Neuronal stem cell (in vitro differentiated cells): ENCODE results near the gene SERTAD2.

ENCODE experiments used
- DNase-seq: peaks from one replicate; pipeline ENCODE4 v3.0.0-alpha.2; 2013; ENCODE audit warnings: low spot score
- H2AFZ ChIP-seq: one replicate; pipeline ENCODE4 v1.6.1; 2013; ENCODE audit warnings: mild to moderate bottlenecking, low read length, inconsistent platforms
- H2AK5ac ChIP-seq: 2 replicates; pipeline ENCODE4 v1.6.1; 2013; ENCODE audit warnings: low read depth, mild to moderate bottlenecking, inconsistent platforms, low read length, moderate library complexity, mixed read lengths
- H2BK120ac ChIP-seq: 2 replicates; pipeline ENCODE4 v1.6.1; 2013; ENCODE audit warnings: low read depth, mild to moderate bottlenecking, inconsistent platforms, low read length, moderate library complexity, mixed read lengths
- H2BK12ac ChIP-seq: one replicate; pipeline ENCODE4 v1.6.1; 2013; ENCODE audit warnings: low read length, inconsistent platforms
- H2BK15ac ChIP-seq: 2 replicates; pipeline ENCODE4 v1.6.1; 2013; ENCODE audit warnings: mild to moderate bottlenecking, low read length, inconsistent platforms, mixed read lengths
- H2BK5ac ChIP-seq: one replicate; pipeline ENCODE4 v1.6.1; 2013; ENCODE audit warnings: inconsistent platforms, mild to moderate bottlenecking, low read length, moderate library complexity
- H3K14ac ChIP-seq: one replicate; pipeline ENCODE4 v1.6.1; 2013; ENCODE audit warnings: low read length, inconsistent platforms
- H3K18ac ChIP-seq: 2 replicates; pipeline ENCODE4 v1.6.1; 2013; ENCODE audit warnings: low read length, inconsistent platforms
- H3K23ac ChIP-seq: 2 replicates; pipeline ENCODE4 v1.6.1; 2013; ENCODE audit warnings: low read depth, mild to moderate bottlenecking, mixed read lengths, low read length, inconsistent platforms; ENCODE audit not compliant: poor library complexity
- H3K27ac ChIP-seq: replicated peaks from 3 replicates; pipeline ENCODE4 v1.5.1; 2013; ENCODE audit warnings: low read length, inconsistent platforms
- H3K27me3 ChIP-seq, 3 experiments: 2 replicates each; pipeline ENCODE4 v1.6.1; 2013; ENCODE audit warnings: low read length in 3 of 3, mild to moderate bottlenecking in 2 of 3, inconsistent platforms in 1 of 3, low read depth in 1 of 3, mixed read lengths in 1 of 3, moderate library complexity in 1 of 3; ENCODE audit not compliant: control insufficient read depth in 3 of 3, insufficient read depth in 3 of 3
- H3K36me3 ChIP-seq, 2 donors: replicated peaks in 1 of 2; 2 replicates each; pipeline ENCODE4 v1.6.1; 2013; ENCODE audit warnings: low read length in 2 of 2; ENCODE audit not compliant: control insufficient read depth in 2 of 2, insufficient read depth in 2 of 2
- H3K4ac ChIP-seq: 2 replicates; pipeline ENCODE4 v1.6.1; 2013; ENCODE audit warnings: inconsistent platforms, mild to moderate bottlenecking, low read length, moderate library complexity
- H3K4me1 ChIP-seq, 2 donors: 1 replicate in 1 of 2; 2 replicates in 1 of 2; pipeline ENCODE4 v1.6.1; 2013; ENCODE audit warnings: low read length in 2 of 2, low read depth in 1 of 2; ENCODE audit not compliant: control insufficient read depth in 2 of 2, insufficient read depth in 1 of 2
- H3K4me2 ChIP-seq: one replicate; pipeline ENCODE4 v1.6.1; 2013; ENCODE audit warnings: mild to moderate bottlenecking, low read length, inconsistent platforms; ENCODE audit not compliant: insufficient read depth, poor library complexity, severe bottlenecking
- H3K4me3 ChIP-seq, 2 donors: 2 replicates each; pipeline ENCODE4 v1.5.1; 2013; ENCODE audit warnings: low read length in 2 of 2, mild to moderate bottlenecking in 2 of 2, inconsistent platforms in 1 of 2, moderate library complexity in 1 of 2
- H3K79me1 ChIP-seq: one replicate; pipeline ENCODE4 v1.6.1; 2013; ENCODE audit warnings: low read depth, mild to moderate bottlenecking, inconsistent platforms, low read length, moderate library complexity
- H3K9ac ChIP-seq: one replicate; pipeline ENCODE4 v1.6.1; 2013; ENCODE audit warnings: mild to moderate bottlenecking, low read depth, low read length, inconsistent platforms; ENCODE audit not compliant: poor library complexity
- H3K9me3 ChIP-seq, 2 donors: replicated peaks in 1 of 2; 2 replicates each; pipeline versions ENCODE3 to v1.6.1; 2013; ENCODE audit warnings: low read length in 2 of 2, mild to moderate bottlenecking in 2 of 2, inconsistent platforms in 1 of 2, low read depth in 1 of 2, mixed read lengths in 1 of 2, moderate library complexity in 1 of 2; ENCODE audit not compliant: control insufficient read depth in 2 of 2, insufficient read depth in 1 of 2
- H4K8ac ChIP-seq: one replicate; pipeline ENCODE4 v1.6.1; 2013; ENCODE audit warnings: low read depth, mild to moderate bottlenecking, inconsistent platforms, low read length, moderate library complexity
- H4K91ac ChIP-seq: one replicate; pipeline ENCODE4 v1.6.1; 2013; ENCODE audit warnings: low read length, low read depth, mild to moderate bottlenecking, inconsistent platforms; ENCODE audit not compliant: poor library complexity
- WGBS, 2 donors: extraction: QIAGEN DNeasy Blood & Tissue Kit; methylation state at CpG; one replicate each; pipeline ENCODE4 v1.1.7; 2013; ENCODE audit warnings: missing lambda C conversion rate in 2 of 2, mixed read lengths in 1 of 2; ENCODE audit not compliant: insufficient read length in 2 of 2, insufficient replicate concordance in 1 of 2; ENCODE audit errors: extremely low coverage in 2 of 2; 5-methylcytosine and 5-hydroxymethylcytosine counted together

Gene SERTAD2

DNA sequence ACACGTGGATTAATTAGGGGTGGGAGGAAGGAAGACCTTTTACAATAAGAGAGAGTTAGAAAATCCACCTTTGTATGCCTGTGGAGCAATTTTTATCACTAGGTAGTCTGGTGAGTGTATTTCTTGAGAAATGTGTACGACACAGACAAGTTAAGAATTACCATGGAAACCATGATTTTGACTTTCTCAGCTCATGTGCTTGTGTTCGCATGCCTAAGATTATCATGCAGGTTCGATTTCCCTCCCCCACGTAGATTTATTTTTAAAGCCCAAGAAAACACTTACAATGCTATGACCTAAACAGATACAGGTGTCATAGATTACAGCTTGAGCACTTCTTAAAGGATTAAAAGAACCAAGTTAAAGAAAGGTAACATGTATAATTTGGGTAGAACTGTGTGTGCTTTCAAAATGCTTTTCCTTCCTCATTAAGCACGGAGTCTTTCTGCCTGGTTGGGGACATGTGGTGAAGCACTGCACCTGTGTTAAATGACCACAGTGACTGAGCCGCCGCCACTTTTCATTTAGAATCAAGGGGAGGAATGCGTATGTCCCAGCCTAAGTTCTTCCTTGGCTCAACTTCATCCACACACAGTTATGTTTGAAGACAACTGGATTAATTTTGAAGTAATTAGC is 16.6 kb downstream of the SERTAD2 start:
- H2BK12ac ChIP-seq: no peak overlapping the region
- H2BK120ac ChIP-seq: no peak overlapping the region
- H3K27me3 ChIP-seq: no peaks in the 10 kb centered on the region
- H3K27ac ChIP-seq: no peak overlapping the region
- no peak overlapping the region for H3K4me3 ChIP-seq
- peaks cover 21 to 45% of the 10 kb centered on the region in 2 donors for H3K36me3 ChIP-seq
- H3K4me1 ChIP-seq: peaks cover 34 to 37% of the 10 kb centered on the region in 2 donors
- H4K91ac ChIP-seq: no peak overlapping the region
- no peak overlapping the region for H3K23ac ChIP-seq
- no peak overlapping the region for H2BK15ac ChIP-seq
- H3K18ac ChIP-seq: no peak overlapping the region
- H3K79me1 ChIP-seq: peaks cover 8% of the 10 kb centered on the region
- DNase-seq: no peak
- H2AK5ac ChIP-seq: no peak overlapping the region
- H4K8ac ChIP-seq: no peak overlapping the region
- WGBS, 2 donors: no CpG with 5 or more reads among the region's 9 CpGs
- no peak overlapping the region for H3K9ac ChIP-seq
- H3K9me3 ChIP-seq: no peaks in the 10 kb centered on the region
- H3K4ac ChIP-seq: no peak overlapping the region
- H2BK5ac ChIP-seq: no peak overlapping the region
- no peak overlapping the region for H3K14ac ChIP-seq
- H2AFZ ChIP-seq: no peak overlapping the region
- no peak overlapping the region for H3K4me2 ChIP-seq

DNA sequence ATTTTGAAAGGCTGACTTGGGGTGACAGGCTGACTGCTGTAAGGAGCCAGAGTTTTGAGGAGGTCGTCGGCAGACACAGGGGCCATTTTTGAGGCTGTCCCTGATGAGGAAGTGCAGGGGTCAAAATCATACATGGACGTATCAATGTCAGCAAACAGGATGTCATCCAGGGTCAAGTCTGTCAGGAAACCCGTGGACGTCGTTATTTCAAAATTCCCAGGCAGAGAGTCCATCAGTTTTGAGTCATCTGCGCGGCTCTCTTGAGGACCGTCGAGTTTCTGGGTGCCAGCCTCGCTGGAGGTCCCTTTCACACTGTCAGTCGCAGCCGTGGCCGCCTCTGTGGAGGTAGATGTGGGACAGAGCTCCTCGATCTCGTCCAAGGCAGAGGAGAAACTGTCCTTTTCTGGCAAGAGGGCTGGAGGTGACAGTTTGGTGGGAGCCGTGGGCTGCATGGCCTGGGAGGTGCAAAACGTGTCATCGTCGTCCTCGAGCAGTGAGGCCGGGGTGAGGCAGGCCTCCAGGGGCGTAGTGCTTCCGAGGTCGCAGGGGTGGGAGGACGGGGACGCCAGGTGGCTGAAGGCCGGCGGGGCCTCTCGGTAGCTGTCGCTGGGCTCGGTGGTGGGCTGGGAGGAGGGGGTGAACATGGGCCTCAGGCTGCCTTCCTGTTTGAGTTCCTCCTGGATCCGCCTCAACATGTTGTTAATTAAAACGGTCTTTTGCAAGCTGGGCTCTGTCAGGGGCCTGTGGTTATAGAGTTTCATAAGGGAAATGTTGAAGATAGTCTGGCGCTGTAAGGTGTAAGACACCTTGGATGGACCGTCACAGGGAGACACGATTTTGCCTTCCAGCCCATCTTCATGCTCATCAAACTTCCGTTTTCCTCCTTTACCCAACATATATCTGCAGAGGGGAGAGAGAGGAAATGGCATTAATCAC is 17.5 kb downstream of the SERTAD2 start:
- H3K79me1 ChIP-seq: peaks cover 6% of the 10 kb centered on the region
- WGBS, 2 donors: no CpG with 5 or more reads among the region's 38 CpGs
- no peak overlapping the region for H3K14ac ChIP-seq
- peaks cover 19 to 44% of the 10 kb centered on the region in 2 donors for H3K36me3 ChIP-seq
- no peaks in the 10 kb centered on the region for H3K9me3 ChIP-seq
- no peak overlapping the region for H3K4me2 ChIP-seq
- H3K27me3 ChIP-seq: no peaks in the 10 kb centered on the region
- H3K4ac ChIP-seq: no peak overlapping the region
- peaks cover 28 to 36% of the 10 kb centered on the region in 2 donors for H3K4me1 ChIP-seq
- H2BK12ac ChIP-seq: no peak overlapping the region
- peak overlapping the region; percentile 18 for H3K18ac ChIP-seq
- peak overlapping the region; percentile 70 for H3K23ac ChIP-seq
- no peak overlapping the region for H2BK120ac ChIP-seq
- DNase-seq: no peak
- H3K4me3 ChIP-seq: peak overlapping the region in 1 of 2 donors; percentile 8
- no peak overlapping the region for H4K8ac ChIP-seq
- H2AFZ ChIP-seq: no peak overlapping the region
- no peak overlapping the region for H2BK15ac ChIP-seq
- H3K27ac ChIP-seq: no peak overlapping the region
- H2BK5ac ChIP-seq: peak overlapping the region; percentile 47
- H2AK5ac ChIP-seq: no peak overlapping the region
- no peak overlapping the region for H4K91ac ChIP-seq
- H3K9ac ChIP-seq: no peak overlapping the region

DNA sequence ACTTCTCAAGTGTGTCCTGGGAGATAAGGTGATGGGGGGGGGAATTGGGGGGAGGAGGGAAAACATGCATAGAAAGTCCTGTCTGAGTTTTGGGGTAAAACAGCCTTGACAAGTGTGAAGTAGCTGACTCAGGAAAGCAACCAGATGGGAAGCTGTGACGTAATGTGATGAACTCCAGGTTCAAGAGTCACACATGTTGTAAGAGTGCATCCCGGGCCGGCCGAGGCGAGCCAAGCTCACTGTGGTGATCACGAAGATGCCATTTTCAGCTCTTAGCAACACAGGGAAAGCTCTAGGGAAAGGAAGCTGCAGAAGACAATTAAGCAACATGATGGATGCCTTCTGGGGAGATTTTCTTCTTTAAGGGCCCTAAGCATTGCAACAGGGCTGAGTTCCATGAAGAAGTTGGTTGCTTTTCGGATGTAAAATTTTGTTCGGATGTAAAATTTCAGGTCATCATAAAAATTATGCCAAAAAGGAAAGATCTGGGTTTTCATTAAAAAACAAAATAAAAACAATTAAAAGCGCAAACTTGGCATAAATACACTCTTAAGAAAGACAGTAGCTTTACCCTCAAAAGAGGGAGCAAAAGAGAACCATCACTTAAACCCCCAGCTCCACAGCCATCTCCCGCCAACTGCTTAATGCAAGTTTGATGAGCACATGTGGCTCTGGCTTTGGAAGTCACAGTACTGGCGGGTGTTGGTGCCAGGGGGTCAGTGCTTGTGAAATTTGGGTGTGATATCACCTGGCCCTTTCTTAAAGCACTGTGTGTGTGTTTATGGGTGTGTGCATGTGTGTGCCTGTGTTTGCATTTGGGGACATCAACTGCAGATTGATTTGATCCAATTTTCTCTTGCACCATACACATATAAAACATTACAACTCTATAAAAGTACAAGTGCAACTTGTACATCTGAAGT is 19.1 kb downstream of the SERTAD2 start:
- Histone ChIP-seq H3K14ac (no peak overlapping the region), H4K91ac (no peak overlapping the region), H3K27ac (no peak overlapping the region), H4K8ac (no peak overlapping the region), H3K79me1 (peaks cover 6% of the 10 kb centered on the region), H2AK5ac (no peak overlapping the region), H2BK5ac (no peak overlapping the region), H3K36me3 (peaks cover 24 to 52% of the 10 kb centered on the region in 2 donors), H3K18ac (no peak overlapping the region), H2BK15ac (no peak overlapping the region), H2BK12ac (no peak overlapping the region), H3K4me3 (no peak overlapping the region), H2BK120ac (no peak overlapping the region), H2AFZ (no peak overlapping the region), H3K23ac (no peak overlapping the region), H3K9ac (no peak overlapping the region), H3K27me3 (no peaks in the 10 kb centered on the region), H3K4me1 (peaks cover 17 to 25% of the 10 kb centered on the region in 2 donors), H3K4ac (no peak overlapping the region), H3K4me2 (no peak overlapping the region), H3K9me3 (no peaks in the 10 kb centered on the region)
- no CpG with 5 or more reads among the region's 11 CpGs for WGBS, 2 donors
- DNase-seq: no peak
